Activated CD4-positive, CD25-positive, alpha-beta regulatory T cell treated with anti-CD3 and anti-CD28 coated beads, Interleukin-2, amount 50 U/mL, for 24 hours (primary cell): ENCODE data around the gene GUCY1A1.

Experiments used
- ATAC-seq, 2 donors: fragments of 150-1000 bp; cut with Tn5 transposase; one replicate each; pipeline ENCODE4 v1.10.0; 2021; ENCODE audit warnings: mild to moderate bottlenecking in 1 of 2, moderate library complexity in 1 of 2

Gene GUCY1A1

DNA sequence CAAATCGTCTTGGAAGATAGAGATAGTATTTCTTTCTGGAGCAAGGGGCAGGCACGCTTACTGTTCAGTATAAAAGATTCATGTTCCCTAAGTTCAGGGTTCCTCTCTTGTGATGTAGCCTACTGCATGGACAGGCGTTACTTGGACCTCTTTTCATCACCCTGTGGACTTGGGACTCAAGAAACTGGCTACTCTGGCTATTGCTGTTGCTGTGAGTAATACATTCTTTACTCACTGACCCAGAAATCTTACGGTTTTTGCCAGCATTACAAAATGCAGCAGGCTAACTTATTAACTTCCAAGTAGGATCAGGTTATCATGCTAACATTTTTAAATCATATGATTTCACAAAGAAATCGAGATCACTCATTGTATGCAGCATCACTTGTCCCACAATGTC lies 79.3 kb downstream of the GUCY1A1 start:
- no peak for ATAC-seq

DNA sequence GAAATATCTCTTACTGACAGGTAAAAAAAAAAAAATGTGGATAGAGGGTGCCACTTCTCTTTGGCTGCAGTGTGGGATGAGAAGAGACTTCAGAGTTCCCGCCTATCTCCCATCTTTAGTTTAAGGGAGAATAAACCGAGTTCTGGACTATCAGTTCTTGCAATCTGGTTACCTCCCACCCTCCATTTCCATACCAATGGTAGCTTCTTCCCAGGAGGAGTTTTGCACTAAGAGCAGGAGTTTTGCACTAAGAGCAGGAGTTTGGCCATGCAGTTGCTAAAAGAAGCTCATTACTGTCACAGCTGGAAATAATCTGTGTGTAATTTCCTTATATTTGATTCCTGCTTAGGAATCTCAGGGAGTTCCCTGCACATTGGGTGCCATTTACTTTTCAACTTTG lies 81.4 kb downstream of the GUCY1A1 start:
- no peak for ATAC-seq

DNA sequence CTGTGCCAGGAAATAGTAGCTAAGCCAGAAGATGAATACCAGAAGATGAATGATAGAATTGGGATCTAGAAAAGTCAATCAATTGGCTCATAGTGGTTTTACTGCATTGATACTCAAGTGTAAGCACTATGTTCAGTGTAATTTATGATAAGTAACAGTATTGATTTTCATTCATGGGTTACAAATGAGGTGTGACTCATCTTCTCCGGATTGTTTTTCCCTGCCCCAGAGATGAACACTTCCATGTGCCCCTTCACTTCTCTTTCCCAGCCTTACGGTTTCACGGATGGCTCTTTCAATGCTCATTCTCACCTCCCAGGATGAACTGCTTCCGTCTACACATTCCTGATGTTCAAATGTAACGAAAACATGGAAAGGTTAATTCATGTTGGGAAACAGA lies 82.4 kb downstream of the GUCY1A1 start:
- ATAC-seq = no peak

DNA sequence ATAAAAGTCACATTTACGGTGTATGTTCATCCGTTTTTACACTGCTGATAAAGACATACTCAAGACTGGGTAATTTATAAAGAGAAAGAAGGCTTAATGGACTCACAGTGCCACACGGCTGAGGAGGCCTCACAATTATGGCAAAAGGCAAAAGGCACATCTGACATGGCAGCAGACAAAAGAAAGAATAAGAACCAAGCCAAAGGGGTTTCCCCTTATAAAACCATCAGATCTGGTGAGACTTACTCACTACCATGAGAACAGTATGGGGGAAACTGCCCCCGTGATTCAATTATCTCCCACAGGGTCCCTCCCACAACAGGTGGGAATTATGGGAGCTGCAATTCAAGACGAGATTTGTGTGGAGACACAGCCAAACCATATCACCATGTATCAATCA lies 84.9 kb downstream of the GUCY1A1 start:
- ATAC-seq = no peak

DNA sequence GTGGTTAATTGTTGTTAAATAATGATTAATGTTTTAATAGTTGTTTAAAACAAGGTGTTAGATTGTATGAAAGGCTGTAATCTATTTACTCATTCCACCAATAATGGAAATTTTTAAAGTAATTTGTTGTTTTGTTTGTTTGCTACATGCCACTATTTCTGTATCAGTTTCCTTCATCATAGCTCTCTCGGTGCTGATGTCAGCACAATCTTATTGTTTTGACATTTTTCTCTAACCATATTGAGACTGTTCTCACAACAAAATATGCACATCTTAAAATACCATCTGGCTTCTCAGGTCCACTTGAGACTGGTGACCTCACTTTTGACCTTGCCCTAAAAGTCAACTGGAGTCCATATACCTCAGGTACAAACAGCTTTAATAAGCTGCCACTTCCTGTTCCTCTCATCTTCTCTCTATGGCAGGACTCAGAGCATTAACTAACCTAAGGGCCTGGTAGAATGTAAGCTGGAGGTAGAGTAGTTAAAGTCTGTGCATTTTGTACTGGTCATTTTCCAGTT lies 91.2 kb downstream of the GUCY1A1 start:
- ATAC-seq = no peak

DNA sequence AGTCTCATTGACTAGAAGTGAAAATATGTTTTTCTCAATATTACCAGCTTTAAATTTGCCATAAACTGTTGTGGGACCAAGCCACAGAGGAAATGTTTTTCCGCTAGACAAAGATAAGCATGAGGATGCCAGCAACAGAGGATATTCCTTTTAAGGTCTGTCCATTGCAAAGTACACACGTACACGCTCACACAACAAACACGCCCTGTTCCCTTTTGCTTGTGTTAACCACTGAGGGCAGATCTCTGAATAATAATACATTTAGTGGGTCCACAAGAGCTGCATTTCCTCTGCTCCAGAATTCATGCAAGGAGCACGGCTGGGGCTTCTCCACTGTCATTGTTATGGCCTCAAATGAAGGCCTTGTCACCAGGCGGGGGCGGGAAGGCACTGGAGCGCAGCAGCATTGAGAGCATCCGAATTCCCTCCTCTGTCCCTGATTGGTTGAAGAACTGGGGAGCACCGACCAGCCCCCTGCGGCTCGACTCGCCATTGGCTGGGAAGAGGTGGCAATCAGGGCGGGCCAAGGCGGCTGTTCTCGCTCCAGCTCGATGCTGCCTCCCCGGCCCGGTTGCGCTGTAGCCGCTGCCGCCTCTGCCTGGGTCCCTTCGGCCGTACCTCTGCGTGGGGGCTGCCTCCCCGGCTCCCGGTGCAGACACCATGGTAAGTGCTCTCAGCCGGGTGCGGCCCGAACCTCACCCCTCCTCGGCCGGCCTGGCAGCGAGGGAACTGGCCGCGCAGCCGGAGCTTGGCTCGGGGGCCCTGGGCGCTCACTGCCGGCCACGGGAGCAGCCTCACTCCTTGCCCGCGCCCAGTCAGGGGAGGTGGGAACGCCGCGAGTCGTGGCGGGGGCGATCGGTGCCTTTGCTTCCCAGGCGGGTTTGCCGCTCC lies 92.1 kb downstream of the GUCY1A1 start, which contains the start of gene GUCY1B1:
TSS of gene GUCY1B1 (plus strand) at position 541 of the 891 bp plus-strand sequence. CDS start at position 661, 120 bp downstream.
- peak; percentile 92 to 93 for ATAC-seq

DNA sequence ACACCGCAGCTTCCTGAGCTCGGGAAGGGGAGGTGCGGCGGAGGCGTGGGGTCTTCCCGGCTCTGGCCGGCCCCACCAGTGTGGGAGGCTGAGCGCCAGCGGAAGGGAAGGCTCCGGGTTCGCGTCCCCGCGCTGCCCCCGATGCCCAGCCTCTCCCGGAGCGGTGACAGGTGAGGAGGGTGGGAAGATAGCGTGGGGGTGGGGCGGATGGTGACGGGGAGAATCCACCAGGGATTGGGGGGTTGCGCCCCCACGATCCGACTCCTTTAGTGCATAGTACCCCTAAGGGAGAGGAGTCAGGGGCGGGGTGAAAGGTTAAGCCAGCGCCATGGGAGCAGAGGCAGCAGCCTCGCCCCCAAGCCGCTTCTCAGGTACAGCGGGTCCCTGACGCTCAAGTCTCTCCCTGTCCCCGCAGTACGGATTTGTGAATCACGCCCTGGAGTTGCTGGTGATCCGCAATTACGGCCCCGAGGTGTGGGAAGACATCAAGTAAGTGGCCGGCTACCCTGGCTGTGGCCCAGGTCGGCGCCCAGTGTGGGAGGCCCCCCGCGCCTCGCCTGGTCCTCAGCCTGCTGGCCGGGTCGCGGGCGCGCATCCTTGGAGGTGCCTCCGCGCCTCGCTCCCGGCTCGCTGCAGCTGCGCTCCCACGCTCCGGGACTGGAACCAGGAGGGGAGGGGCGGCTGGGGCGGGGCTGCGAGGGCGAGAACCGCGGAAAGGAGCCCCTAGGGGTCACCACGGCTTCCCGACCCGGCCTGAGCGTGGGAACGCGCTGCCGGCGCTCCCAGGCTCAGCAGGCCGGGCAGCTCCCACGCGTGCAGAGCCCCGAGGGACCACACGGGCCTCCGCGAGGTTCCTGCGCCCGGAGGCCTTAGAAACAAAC lies 93.0 kb downstream of the GUCY1A1 start:
- ATAC-seq = no peak

DNA sequence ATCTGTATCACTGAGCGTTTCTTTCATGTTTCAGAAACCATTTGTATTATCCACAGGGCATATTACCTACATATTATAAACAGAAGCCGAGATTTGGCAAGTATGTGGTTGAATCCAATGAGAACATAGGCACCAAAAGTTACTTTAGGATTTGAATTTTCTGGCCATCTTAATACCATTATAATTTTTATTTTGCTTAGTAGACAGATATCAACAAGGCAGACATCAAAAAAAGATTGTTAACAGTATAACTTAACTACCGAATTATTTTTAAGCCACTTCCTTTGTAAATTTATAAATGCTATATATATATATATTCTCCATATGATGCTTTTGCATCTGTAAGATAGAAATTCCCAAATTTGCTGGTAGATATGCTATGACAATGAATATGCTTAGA lies 94.4 kb downstream of the GUCY1A1 start:
- no peak for ATAC-seq

DNA sequence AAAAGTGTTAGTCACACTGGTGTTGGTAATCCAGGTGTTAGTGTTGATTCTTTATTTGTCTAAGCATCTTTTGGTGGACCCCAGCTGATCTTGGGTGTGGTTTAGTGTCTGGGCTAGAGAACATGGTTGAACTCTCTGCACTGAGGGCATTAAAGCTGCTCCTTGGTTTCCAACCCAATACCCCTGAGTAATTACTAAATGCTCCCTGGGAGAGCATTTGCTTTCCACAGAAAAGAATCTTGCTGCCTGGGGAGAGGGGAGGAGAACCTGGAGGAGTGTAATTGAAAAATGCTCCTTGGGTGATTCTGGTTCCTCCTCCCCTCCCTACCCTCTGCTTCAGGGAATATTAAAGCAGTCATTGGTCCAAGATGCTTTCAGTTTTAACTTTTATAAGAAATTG lies 95.3 kb downstream of the GUCY1A1 start:
- ATAC-seq = no peak

DNA sequence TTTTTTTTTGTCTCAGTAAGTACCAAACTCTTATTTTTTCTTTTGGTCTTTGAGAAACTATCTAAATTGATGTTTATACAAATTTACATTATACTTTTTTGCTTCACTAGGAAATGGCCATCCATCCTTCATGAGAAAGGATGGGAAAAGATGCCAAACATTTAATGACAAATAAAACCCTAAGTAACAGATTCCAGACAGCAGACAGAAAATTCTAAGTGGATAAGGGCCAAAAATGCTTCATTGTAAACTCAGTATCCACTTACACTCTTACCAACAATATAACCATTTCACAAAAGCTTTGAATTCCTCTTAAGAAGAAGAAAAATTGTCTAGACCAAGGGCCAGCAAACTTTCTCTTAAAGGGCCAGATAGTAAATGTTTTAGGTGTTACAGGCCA lies 95.7 kb downstream of the GUCY1A1 start:
- ATAC-seq = no peak

DNA sequence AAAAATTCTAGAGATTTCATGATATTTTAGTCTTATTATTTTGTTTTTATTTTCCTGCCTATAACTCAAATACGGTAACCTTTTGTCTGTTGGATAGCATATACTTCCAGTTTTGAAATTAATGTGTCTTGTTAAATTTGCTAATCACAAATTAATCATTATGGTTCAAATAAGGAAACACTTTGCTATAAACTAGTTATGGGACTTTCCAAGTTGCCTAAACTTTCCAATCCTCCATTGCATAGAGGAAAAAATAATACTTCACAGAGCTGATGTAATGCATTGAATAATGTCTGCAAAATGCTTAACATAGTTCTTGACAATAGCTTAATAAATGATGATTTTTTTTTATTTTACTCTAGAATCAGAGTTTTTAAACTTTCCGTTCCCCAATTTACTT lies 96.9 kb downstream of the GUCY1A1 start:
- no peak for ATAC-seq

DNA sequence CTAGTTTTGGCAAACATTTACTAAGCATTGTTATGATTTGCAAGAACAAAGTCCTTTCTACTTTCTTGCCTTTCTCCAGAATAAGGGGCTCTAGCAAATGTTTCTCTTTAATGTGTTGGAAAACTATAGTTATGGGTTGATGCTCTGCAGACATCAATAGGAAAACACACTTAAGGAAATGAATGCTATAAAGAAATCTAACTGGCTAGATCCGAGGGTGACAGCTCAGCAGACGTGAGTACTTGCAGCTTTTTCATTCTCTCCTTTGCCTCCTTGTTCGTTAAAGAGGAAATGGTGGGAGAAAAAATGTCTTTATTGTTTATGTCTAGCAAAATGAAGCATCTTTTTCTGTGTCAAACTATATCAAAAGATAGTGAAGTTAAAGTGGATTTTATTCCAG lies 98.5 kb downstream of the GUCY1A1 start:
- ATAC-seq = no peak

DNA sequence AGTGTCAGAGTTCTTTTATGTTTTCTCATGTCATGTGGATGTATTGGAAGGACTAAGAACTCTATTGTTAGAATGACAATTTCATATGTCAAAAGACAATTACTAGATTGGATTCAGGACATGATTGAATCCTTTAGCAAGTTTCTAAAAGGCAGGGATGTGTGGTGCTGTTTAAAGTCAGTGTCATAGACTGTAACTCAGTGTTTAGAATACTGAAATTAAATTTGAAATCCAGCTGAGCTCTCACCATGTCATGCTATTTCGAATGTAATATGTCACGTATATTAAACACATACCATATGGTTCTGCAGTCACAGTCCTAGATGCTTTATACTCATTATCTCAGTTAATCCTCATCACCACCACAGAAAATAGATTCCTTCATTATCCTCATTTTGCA lies 100.0 kb downstream of the GUCY1A1 start:
- ATAC-seq = no peak

DNA sequence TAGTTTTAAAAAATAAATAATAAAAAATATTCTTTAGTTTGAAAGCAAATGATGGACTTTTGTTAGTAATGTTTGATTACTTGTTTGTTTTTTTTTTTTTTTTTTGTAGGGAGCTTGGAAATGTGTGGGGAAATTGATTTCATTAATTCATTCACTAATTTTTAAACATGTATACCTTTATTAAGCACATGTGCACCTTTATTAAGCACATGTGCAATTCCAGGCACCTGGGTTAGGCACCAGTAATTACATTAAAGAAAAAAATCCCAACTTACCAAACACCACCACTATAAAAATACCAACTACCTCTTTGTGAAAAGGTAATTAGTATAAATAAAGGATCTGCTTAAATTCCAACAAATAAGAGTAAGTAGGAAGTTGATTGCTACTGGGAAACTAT lies 101.7 kb downstream of the GUCY1A1 start:
- no peak for ATAC-seq

DNA sequence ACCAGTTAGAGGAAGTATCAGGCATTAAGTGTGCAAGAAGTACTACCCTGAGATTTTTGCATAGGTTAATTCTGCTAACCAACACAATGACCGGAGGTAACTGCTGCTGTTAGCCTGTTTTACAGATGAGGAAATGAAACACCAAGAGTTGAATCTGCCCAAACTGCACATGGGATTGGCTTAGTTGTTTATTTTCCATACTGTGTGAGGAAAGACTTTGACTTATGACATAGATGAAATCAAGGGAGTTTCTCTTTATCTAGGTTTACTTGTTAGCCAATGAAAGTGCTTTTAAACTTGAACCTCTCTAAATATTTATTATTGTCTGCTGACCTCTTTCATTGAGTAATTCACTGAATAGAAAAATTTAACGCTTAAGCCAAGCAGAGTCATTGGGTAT lies 102.4 kb downstream of the GUCY1A1 start:
- no peak for ATAC-seq

DNA sequence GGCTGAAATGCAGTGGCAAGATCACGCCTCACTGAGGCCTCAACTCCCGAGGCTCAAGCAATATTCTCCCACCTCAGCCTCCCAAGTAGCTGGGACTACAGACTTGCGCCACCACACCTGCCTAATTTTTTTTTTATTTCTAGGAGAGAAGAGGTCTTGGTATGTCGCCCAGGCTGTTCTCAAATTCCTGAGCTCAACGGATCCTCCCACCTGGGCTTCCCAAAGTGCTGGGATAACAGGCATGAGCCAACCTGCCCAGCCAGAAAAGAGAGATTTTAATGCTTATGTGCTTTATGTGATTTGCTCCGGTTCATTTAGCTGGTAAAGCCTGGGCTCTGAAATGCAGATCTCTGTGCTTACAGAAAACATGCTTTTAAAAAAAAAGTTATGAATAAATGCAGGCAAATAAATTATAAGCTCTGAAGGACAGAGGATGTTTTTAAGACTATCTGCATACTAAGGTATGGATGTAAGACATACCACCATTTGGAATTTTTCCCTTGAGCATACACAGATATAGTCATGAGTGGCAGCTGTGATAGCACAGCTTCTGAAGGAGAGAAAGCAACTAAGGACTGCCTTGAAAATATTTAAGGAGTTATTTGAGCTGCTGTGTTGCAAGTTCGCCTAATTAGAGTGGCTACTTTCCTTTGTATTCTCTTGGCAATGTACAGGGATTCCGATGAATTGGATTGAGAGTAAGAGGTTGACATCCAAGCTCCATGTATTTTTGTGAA lies 106.0 kb downstream of the GUCY1A1 start:
- ATAC-seq = no peak

DNA sequence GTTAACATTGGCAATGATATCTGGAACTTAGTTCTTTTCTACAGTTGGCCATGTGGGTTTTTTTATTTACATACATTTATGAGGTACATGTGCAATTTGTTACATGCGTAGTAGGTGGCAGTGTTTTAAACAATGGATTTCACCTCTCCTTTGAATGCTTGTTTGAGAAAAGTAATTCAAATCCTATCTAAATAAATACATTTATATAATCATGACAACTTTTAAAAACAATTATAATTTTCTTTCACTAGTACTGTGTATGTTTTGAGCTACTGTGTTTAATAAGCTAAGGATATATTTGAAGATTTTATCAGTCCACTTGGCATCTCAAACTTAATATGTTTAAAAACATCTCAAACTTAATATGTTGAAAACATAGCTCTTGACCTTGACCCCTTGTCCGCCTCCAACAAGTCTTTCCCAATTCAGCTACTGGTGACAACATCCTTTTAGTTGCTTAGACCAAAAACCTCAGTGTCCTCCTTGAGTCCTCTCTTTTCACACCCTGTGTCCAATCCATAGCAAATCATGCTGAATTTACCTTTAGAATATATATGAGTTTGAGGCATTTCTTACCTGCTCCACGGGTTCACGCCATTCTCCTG lies 106.7 kb downstream of the GUCY1A1 start:
- no peak for ATAC-seq

DNA sequence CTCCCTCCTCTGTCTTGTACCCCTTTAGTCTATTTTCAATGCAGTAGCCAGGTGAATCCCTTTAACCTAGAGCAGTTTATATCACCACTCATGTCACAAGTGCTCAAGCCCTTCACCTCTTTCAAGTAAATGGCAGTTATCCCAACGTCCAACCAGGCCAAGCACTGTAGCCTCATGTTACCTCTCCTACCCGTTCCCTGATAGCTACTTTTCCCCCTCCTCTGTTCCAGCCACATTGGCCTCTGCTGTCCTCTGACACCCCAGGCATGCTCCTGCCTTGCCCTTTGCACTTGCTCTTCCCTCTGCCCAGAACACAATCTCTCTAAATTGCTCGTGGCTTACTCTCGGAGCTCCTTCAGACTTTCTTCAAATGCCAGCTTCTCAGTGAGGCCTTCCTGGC lies 107.4 kb downstream of the GUCY1A1 start:
- ATAC-seq = no peak

DNA sequence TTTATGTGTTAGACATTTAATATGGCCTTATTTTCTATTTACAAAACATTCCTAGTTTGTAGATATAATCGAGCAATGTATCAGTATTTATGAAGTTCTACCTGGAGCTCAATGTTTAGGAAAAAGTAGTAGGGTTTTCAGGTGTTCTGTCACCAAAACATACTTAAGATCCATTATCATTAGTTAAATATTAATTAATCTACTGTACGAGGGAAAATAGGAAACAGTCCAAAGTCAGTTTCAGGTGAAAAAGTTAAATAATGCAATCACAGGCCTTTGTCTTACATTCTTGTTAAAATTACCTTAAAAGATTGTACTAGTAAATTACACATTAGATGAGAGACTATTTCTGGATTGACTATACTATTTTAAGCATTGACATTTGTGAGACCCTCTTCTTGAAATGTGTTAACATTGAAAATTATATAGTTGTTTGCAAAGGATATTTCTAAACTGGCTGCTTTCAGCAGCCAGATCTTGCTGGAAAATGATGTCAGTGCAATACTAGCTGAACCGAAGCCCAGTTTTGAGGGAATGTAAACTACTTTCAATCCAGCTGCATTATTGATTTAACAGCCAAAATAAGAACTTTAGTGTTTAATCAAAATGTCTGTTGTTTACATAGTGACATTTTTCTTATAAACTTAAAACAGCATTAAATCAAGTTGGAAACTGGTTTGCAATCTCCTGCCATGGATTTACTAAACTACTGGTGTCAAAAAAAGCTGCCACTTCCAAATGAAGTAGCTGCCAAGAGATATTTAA lies 111.5 kb downstream of the GUCY1A1 start:
- no peak for ATAC-seq

DNA sequence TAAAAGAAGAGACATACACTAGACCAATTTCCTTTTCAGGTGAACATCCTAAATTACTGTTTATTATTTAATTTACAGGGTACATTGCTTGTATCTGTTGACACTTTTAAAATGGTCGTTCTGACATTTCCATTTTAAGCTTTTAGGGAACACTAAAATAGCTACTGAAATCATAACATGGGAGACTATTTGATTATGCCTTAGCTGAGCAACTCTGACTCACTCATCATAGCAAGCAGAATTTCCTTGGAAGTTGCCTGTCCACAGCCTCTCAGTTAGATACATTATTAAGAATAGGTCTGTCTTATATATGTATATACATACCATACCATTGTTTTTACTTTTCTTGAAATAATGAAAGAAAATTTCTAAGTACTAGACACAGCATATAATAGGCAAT lies 114.1 kb downstream of the GUCY1A1 start:
- no peak for ATAC-seq

DNA sequence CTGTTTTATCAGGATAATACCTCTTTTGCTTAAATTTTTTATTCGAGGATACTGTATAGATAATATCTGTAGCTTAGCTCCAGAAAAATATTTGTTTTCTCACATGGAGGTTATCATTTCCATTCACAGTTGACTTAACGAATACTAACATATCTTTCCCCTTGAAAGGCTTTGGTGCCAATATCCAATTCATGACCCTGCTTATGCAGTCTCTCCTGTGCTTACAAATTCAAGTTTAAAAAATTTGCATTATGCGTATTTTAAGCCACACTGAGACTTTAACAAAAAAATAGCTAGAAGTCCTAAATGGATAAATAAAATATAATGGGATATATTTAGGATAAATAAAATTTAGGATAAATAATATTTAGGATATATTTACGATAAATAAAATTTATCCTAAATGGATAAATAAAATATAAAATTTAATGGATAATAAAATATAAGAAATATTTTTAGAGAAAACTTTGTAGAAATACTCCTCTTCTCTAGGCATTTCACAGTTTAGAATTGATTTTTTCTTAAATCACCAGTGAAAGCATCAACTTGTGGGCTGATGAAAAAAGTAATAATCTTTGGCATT lies 114.7 kb downstream of the GUCY1A1 start:
- no peak for ATAC-seq
